Measurements from ENCODE around the gene CUEDC2.

GRCh38 chr10:102407425-102408130 is 24.8 kb downstream of the CUEDC2 start:
- TF ChIP-seq POLR2AphosphoS5 (IDR thresholded peaks at IDR 0.05; ENCODE audit: low read depth, low read length) (no peak; the same call in none of the 2 replicates), POLR2A (IDR thresholded peaks at IDR 0.05; ENCODE audit: low read depth, low read length) (peak; percentile 10; the same call in 1 of the 2 replicates), TAF1 (IDR thresholded peaks at IDR 0.05; ENCODE audit: low read depth, low read length) (no peak), POU2F2 (IDR thresholded peaks at IDR 0.05; ENCODE audit: low read depth, low read length) (no peak), SPI1 (IDR thresholded peaks at IDR 0.05; ENCODE audit: low read depth, low read length) (no peak), PAX5 (IDR thresholded peaks at IDR 0.05; ENCODE audit: insufficient read depth, low read length, severe bottlenecking) (no peak)
